Nephron progenitor cell (in vitro differentiated cells): Measurements from ENCODE around the gene XPO5.

Experiments
- DNase-seq: peaks from one replicate; pipeline ENCODE4 v3.0.0; 2021
- H3K27ac Mint-ChIP-seq: 2 replicates; pipeline ENCODE4 v1.8.0; 2021; ENCODE audit warnings: mild to moderate bottlenecking, moderate library complexity, mixed read lengths
- H3K27me3 Mint-ChIP-seq: 2 replicates; pipeline ENCODE4 v1.8.0; 2021; ENCODE audit warnings: mild to moderate bottlenecking, low read depth, mixed read lengths; ENCODE audit not compliant: poor library complexity
- H3K36me3 Mint-ChIP-seq: 2 replicates; pipeline ENCODE4 v1.8.0; 2021; ENCODE audit warnings: low read depth, mixed read lengths
- H3K4me1 Mint-ChIP-seq: 2 replicates; pipeline ENCODE4 v1.8.0; 2021; ENCODE audit warnings: mixed read lengths
- H3K4me3 Mint-ChIP-seq: 2 replicates; pipeline ENCODE4 v1.8.0; 2021; ENCODE audit warnings: mild to moderate bottlenecking, moderate library complexity, mixed read lengths
- H3K9me3 Mint-ChIP-seq: 2 replicates; pipeline ENCODE4 v1.8.0; 2021; ENCODE audit warnings: mild to moderate bottlenecking, moderate library complexity, mixed read lengths
- CTCF ChIP-seq: fragments of 200-600 bp; sonication (generic); IDR thresholded peaks from 2 replicates; pipeline ENCODE4 v1.5.0; 2021; ENCODE audit warnings: antibody characterized with exemption

The XPO5 gene

GRCh38 chr6:43524483-43524961, 51.3 kb downstream of the XPO5 start:
- Mint-ChIP-seq H3K9me3 (no peaks in the 10 kb centered on the region), H3K27me3 (no peaks in the 10 kb centered on the region), H3K36me3 (peaks cover 75% of the 10 kb centered on the region), H3K4me1 (no peaks in the 10 kb centered on the region), H3K4me3 (no peak overlapping the region), H3K27ac (no peak overlapping the region)
- no peak for DNase-seq
- no peak for TF ChIP-seq CTCF

- Mint-ChIP-seq H3K4me3 (no peak overlapping the region), H3K27ac (no peak overlapping the region), H3K4me1 (no peaks in the 10 kb centered on the region), H3K9me3 (no peaks in the 10 kb centered on the region), H3K36me3 (peaks cover 64% of the 10 kb centered on the region), H3K27me3 (no peaks in the 10 kb centered on the region)
- no peak for DNase-seq
- no peak for TF ChIP-seq CTCF
Observed at GRCh38 chr6:43523284-43523683, 52.6 kb downstream of the XPO5 start.

GRCh38 chr6:43522547-43523261, 53.1 kb downstream of the XPO5 start:
- H3K4me1 Mint-ChIP-seq = no peaks in the 10 kb centered on the region
- H3K27ac Mint-ChIP-seq = no peak overlapping the region
- DNase-seq = no peak
- no peaks in the 10 kb centered on the region for H3K27me3 Mint-ChIP-seq
- H3K4me3 Mint-ChIP-seq = no peak overlapping the region
- no peaks in the 10 kb centered on the region for H3K9me3 Mint-ChIP-seq
- H3K36me3 Mint-ChIP-seq = peaks cover 58% of the 10 kb centered on the region
- TF ChIP-seq CTCF = no peak

- Mint-ChIP-seq H3K27me3 (no peaks in the 10 kb centered on the region), H3K36me3 (peaks cover 49% of the 10 kb centered on the region), H3K4me1 (no peaks in the 10 kb centered on the region), H3K9me3 (no peaks in the 10 kb centered on the region), H3K4me3 (no peak overlapping the region), H3K27ac (no peak overlapping the region)
- DNase-seq = no peak
- TF ChIP-seq CTCF = no peak
Observed at GRCh38 chr6:43521836-43522235, 54.0 kb downstream of the XPO5 start.

GRCh38 chr6:43520097-43520496, 55.7 kb downstream of the XPO5 start:
- Mint-ChIP-seq H3K36me3 (peaks cover 42% of the 10 kb centered on the region), H3K27ac (no peak overlapping the region), H3K9me3 (no peaks in the 10 kb centered on the region), H3K4me1 (peaks cover 14% of the 10 kb centered on the region), H3K4me3 (no peak overlapping the region), H3K27me3 (no peaks in the 10 kb centered on the region)
- no peak for TF ChIP-seq CTCF
- no peak for DNase-seq
